Panc1 (cell line): ENCODE results near the gene PTPDC1. TPM values are rescaled to one million over a fixed set of nuclear protein-coding genes. Genes with fewer than 3 reads are reported as not detected.

Source experiments
- ATAC-seq: fragments of 200-7000 bp; cut with Tn5 transposase; 2 replicates; pipeline ENCODE4 v1.9.1; 2020; ENCODE audit warnings: mild to moderate bottlenecking, moderate library complexity
- BruUV-seq: library from RNA; stranded (reverse); fragments of 400-500 nt; replicated peaks from 2 replicates; lab custom pipeline; 2021; lab: Mats Ljungman, UMichigan
- CTCF ChIA-PET: fragments of 300-600 bp; sonication (Branson Sonifier 250); formaldehyde crosslinking; loops from one replicate; lab custom pipeline; 2022; ENCODE audit warnings: antibody characterized with exemption; lab: Charles Lee
- POLR2A ChIA-PET: fragments of 300-600 bp; sonication (Branson Sonifier 250); formaldehyde crosslinking; loops from one replicate; lab custom pipeline; 2022; ENCODE audit warnings: antibody characterized with exemption; lab: Charles Lee
- DNase-seq: peaks from one replicate; pipeline ENCODE4 v3.0.0-alpha.2; 2010; ENCODE audit warnings: low read depth, low spot score
- H3K27ac ChIP-seq: 2 replicates; pipeline ENCODE4 v1.5.1; 2011; ENCODE audit warnings: mild to moderate bottlenecking, low read length, inconsistent platforms
- H3K27me3 ChIP-seq: fragments of 200-500 bp; sonication (Bioruptor generic); 2 replicates; pipeline ENCODE4 v1.6.0; 2014; ENCODE audit warnings: low read length, inconsistent platforms; ENCODE audit not compliant: control insufficient read depth, insufficient read depth
- H3K36me3 ChIP-seq: fragments of 200-500 bp; sonication (Bioruptor generic); 2 replicates; pipeline ENCODE4 v1.5.1; 2014; ENCODE audit warnings: inconsistent platforms, mild to moderate bottlenecking, low read length, moderate library complexity; ENCODE audit not compliant: control insufficient read depth, insufficient read depth
- H3K4me1 ChIP-seq: 2 replicates; pipeline ENCODE4 v1.5.1; 2011; ENCODE audit warnings: inconsistent platforms, mild to moderate bottlenecking, low read length, moderate library complexity; ENCODE audit not compliant: control insufficient read depth, insufficient read depth
- H3K4me3 ChIP-seq, 2 experiments: 2 replicates each; pipeline ENCODE4 v1.5.1; 2011 to 2012; ENCODE audit warnings: low read depth in 2 of 2, low read length in 2 of 2, mild to moderate bottlenecking in 2 of 2, inconsistent platforms in 1 of 2, moderate library complexity in 1 of 2
- H3K9me3 ChIP-seq: fragments of 200-500 bp; sonication (Bioruptor generic); 2 replicates; pipeline ENCODE4 v1.5.1; 2014; ENCODE audit warnings: low read depth, mild to moderate bottlenecking, inconsistent platforms, low read length, moderate library complexity; ENCODE audit not compliant: control insufficient read depth, insufficient read depth
- POLR2AphosphoS5 ChIP-seq: IDR thresholded peaks from 2 replicates; pipeline ENCODE4 v1.6.1; 2012; ENCODE audit warnings: mild to moderate bottlenecking, low read depth, low read length, moderate library complexity
- REST ChIP-seq, 2 experiments: IDR thresholded peaks; 2 replicates each; pipeline ENCODE4 v1.6.1; 2011 to 2012; ENCODE audit warnings: low read depth in 2 of 2, control low read depth in 1 of 2, low read length in 1 of 2, mild to moderate bottlenecking in 1 of 2, moderate library complexity in 1 of 2; ENCODE audit not compliant: insufficient read depth in 1 of 2
- SIN3A ChIP-seq: IDR thresholded peaks from 2 replicates; pipeline ENCODE4 v1.6.1; 2012; ENCODE audit warnings: low read depth, mild to moderate bottlenecking, low read length, moderate library complexity, borderline replicate concordance; ENCODE audit not compliant: insufficient read depth
- TCF7L2 ChIP-seq: IDR thresholded peaks from 2 replicates; pipeline ENCODE4 v1.6.1; 2011; ENCODE audit warnings: mild to moderate bottlenecking, low read depth, low read length, inconsistent platforms
- in situ Hi-C: cut with HindIII; loops from 2 replicates; pipeline ENCODE4 v1.10.0; 2016; ENCODE audit warnings: low sequenced_read_pairs, low pct_unique_long_range_greater_than_20kb
- intact Hi-C: fragments of 100-400 bp; cut with micrococcal nuclease; formaldehyde crosslinking; loops from one replicate; pipeline ENCODE4 v1.10.0; 2022; ENCODE audit not compliant: unreplicated experiment
- total RNA-seq: library from RNA; stranded (reverse); gene quantifications from one replicate; pipeline ENCODE4 v1.2.1, GENCODE V29; 2021; ENCODE audit not compliant: unreplicated experiment
- TF ChIP-seq, protein P1 (sequence below): fragments of 450-650 bp; IDR thresholded peaks from 2 replicates; pipeline ENCODE4 v1.5.1; 2017; ENCODE audit warnings: mild to moderate bottlenecking

PTPDC1 gene
- total RNA-seq, 1 experiment from 2014 or later = 10.6 TPM

- Histone ChIP-seq H3K4me3 (no peak overlapping the region), H3K9me3 (no peaks in the 10 kb centered on the region), H3K36me3 (no peaks in the 10 kb centered on the region), H3K27me3 (no peaks in the 10 kb centered on the region), H3K4me1 (no peaks in the 10 kb centered on the region), H3K27ac (no peak overlapping the region)
- in situ Hi-C loops (no loop called here), intact Hi-C loops (no loop called here)
- DNase-seq (no peak), ATAC-seq (no peak; the same call in 1 of the 2 replicates)
- TF ChIP-seq, protein P1, sequence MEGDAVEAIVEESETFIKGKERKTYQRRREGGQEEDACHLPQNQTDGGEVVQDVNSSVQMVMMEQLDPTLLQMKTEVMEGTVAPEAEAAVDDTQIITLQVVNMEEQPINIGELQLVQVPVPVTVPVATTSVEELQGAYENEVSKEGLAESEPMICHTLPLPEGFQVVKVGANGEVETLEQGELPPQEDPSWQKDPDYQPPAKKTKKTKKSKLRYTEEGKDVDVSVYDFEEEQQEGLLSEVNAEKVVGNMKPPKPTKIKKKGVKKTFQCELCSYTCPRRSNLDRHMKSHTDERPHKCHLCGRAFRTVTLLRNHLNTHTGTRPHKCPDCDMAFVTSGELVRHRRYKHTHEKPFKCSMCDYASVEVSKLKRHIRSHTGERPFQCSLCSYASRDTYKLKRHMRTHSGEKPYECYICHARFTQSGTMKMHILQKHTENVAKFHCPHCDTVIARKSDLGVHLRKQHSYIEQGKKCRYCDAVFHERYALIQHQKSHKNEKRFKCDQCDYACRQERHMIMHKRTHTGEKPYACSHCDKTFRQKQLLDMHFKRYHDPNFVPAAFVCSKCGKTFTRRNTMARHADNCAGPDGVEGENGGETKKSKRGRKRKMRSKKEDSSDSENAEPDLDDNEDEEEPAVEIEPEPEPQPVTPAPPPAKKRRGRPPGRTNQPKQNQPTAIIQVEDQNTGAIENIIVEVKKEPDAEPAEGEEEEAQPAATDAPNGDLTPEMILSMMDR = no peak
- no peak for TF ChIP-seq POLR2AphosphoS5
- TF ChIP-seq TCF7L2 = no peak
- TF ChIP-seq REST (IDR thresholded peaks at IDR 0.05; ENCODE audit: insufficient read depth in 1 of 2, low read depth in 2 of 2, low read length in 1 of 2) = no peak
- no peak for TF ChIP-seq SIN3A
- BruUV-seq = no TSS peak
- ChIA-PET CTCF (no interaction called here), POLR2A (no interaction called here)
These were observed 64.2 kb downstream of the PTPDC1 start for GRCh38 chr9:94148419-94148818.

DNA sequence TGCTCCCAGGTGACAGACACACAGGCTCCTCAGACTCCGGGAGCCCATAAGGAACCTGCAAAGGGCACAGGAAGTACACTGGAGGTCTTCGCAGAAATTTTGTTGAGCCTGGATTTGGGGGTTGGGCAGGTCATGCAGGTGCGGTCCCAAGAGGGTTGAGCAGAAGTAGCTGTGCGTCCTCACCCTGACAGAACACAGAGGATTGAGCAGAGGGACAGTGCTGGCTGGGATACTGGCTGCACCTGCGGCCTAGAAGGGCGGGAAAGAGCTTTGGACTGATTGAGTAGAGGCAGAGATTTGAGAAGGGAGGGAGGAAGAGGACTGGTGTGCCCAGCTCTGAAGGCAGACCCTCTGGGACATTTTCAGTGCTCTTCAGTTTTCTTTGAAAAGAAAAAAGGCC, 65.4 kb downstream of the PTPDC1 start:
- POLR2A ChIA-PET = no interaction called here
- BruUV-seq = no TSS peak

More for the DNA sequence above, 65.4 kb downstream of the PTPDC1 start:
- DNase-seq (no peak), ATAC-seq (no peak)
- intact Hi-C loops (no loop called here), in situ Hi-C loops (no loop called here)
- Histone ChIP-seq H3K27ac (no peak overlapping the region), H3K36me3 (no peaks in the 10 kb centered on the region), H3K4me1 (no peaks in the 10 kb centered on the region), H3K4me3 (no peak overlapping the region), H3K27me3 (no peaks in the 10 kb centered on the region), H3K9me3 (no peaks in the 10 kb centered on the region)
- CTCF ChIA-PET = no interaction called here
- TF ChIP-seq REST (IDR thresholded peaks at IDR 0.05; ENCODE audit: insufficient read depth in 1 of 2, low read depth in 2 of 2, low read length in 1 of 2) (no peak), POLR2AphosphoS5 (no peak), TCF7L2 (no peak), SIN3A (no peak)
- TF ChIP-seq, protein P1 = no peak
